Measurements from ENCODE around the gene TRPM3.
A peak's percentile ranks its signal among the peaks of the same experiment; 100 is the strongest.
"Not testable (repeated sequence)": the region's sequence is repeated elsewhere in the genome, so short reads cannot be mapped to it uniquely, and the experiment has no call there.

TRPM3 gene

DNA sequence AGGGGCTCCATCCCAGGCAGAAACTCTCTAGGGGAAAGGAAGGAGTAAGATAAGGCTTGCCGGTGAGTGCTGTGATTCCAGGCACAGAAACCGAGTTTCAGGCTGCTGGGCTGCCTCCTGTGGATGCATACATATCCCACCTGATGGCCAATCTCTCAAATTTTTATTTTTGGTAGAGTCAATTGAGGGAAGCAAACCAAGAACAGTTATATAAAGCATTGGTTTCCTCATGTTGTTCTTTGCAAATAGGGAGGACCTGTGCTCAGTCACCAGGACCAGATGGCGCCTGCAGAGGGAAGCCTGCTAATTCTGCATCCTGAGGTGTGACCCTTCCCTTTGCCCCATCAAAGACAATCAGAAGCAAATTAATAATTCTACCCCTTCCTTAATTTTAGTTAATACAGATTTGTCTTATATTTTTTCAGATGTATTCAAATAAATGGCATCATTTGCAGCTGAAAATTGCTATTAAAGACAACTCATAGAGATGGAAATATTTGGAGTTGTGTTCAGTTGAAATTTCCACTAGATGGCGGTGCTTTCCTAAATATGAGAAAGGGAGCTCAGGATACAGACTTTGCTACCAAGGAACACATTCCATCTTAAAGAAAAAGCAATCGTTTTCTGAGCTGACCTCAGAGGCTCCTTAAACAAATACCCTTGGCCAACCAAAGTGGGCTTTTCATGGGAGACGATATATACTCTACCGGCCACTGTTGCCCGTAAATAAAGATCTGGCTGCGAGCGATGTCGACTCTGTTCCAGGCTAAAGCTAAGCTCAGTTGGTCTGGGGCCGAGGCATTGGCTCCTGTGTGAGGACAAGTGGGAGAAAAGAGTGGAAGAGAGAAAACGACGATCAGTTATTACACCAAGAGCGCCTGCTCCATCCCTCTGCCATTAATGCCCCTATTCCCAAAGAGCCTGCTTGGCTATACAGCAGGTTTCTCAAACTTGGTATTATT lies 481.3 kb downstream of the TRPM3 start:
- DNase-seq, result no peak

- DNase-seq, result no peak
Observed at GRCh38 chr9:70635790-70636189, 485.6 kb downstream of the TRPM3 start.

- no peak for DNase-seq
Observed at GRCh38 chr9:70634696-70635095, 486.7 kb downstream of the TRPM3 start.

DNA sequence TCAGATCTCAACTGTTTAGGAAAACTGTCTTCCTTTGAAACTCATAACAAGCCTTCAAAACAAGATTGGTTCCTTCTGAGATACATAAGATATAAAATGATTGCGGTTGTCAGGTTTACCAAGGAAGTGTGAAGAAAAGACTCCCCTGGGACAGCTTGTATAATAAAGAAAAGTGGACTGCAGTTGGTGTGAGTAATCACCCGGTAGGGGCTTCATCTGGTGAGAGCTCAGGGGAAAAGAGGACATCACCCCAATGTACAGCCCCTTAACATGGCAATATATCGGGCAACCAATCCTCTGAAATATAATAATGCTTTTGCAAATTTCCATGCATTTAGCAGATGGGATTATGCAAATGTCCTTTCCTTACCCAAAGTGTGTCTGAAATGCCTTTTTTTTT lies 490.4 kb downstream of the TRPM3 start:
- no peak for DNase-seq

DNA sequence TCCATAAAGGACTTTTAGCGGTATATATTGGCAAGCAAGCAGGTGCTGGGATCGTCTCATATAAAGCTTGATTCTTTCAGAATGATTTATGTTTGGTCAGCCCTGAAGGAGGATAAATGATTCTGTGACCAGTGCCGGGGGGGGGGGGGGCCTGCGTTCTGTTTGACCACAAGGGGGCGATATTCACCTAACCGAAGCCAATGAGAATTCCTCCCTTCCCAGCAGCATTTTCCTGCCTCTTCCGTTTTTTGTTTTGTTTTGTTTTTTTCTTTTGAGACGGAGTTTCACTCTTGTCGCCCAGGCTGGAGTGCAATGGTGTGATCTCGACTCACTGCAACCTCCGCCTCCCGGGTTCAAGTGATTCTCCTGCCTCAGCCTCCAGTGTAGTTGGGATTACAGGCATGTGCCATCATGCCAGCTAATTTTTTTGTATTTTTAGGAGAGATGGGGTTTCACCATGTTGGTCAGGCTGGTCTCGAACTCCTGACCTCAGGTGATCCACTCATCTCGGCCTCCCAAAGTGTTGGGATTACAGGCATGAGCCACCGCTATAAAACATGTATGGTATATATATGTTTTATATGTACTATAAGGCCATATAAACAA lies 492.2 kb downstream of the TRPM3 start:
- DNase-seq, result not testable (repeated sequence)

GRCh38 chr9:70625078-70625477 lies 496.3 kb downstream of the TRPM3 start:
- DNase-seq, result no peak

GRCh38 chr9:70618784-70619183 lies 502.6 kb downstream of the TRPM3 start:
- DNase-seq, result no peak

GRCh38 chr9:70617033-70617828 lies 504.2 kb downstream of the TRPM3 start:
- DNase-seq, result no peak

DNA sequence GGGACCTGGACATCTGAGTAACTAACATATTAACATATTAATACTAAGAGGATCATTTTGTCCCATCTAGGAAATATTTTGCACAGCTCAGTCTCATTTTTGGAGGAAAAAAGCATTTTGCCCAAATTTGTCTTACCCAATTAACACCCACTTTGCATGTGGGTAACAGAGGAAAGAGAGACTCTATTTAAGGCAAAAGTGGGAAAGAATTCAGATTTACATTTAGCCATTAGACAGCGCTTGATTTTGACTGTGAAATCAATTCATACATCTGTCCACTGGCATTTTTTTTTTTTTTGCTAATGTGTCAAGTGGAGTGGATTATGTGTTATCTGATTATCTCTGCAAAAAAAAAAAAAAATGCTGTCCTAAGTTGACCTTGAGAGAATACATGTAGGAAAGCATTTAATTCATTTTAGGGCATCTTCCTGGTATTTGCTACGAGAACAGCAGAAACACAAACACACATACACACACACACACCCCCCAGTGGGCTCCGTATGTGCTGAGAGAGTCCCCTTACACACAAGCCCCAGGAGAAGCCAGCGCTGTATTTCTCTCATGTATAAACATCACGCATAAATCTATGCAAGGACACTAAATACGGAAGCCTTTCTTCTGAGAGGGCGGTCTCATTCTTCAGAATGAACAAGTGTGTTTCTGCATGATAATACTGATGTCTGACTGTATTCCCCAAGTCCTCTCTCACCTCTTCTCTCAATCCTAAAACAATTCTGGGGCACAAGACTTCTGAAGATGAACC lies 505.0 kb downstream of the TRPM3 start:
- DNase-seq, result no peak

- DNase-seq, result no peak
Observed at GRCh38 chr9:70615464-70616138, 505.8 kb downstream of the TRPM3 start.

DNA sequence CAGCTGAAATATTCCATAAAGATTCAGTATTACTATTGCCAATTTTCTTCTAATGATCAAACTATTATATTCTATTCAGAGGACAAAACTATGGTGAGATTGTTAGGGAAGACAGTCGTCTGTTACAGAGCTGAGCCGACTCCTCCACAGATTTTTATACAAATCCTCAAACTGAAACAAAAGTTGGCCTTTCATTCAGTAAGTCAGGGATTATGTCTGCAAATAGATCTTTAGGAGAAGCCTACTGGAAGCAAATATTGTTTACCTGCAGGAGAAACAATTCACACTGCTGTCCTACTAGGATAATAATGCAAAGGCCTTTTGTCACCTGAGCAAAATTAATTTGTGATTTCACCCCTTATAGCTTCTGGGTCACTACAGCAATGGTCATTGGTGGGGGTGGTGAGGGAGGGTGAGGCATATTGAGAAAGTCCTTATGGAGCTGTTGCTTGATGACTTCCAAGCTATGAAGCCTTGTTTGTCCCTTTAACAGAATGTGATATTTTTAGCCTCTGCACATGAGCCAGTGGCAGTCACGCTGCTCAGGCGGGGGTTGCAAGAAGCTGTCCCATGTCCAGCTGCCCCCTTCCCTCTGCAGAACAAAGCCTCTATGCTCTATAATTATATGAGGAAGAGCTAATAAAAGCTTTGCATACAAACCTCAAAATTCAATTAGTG lies 506.5 kb downstream of the TRPM3 start:
- DNase-seq, result no peak

GRCh38 chr9:70613024-70613768 lies 508.2 kb downstream of the TRPM3 start:
- DNase-seq, result no peak

DNA sequence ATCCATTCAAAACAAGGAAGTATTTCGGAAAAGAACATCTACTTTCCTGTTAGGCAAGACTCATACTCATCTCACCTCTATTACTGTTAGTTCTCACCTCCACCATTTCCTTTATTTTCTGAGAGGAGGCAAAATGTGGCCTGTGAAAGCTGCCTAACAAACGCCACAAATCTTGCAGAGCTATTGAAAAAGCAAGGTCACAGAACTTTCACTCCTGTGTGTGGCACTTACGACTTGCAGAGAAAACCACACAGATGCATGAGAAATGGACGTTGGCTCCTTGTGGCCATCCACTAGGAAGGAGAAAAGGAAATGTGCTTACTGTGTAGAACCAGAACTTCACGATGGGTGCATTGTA lies 511.2 kb downstream of the TRPM3 start:
- DNase-seq, result no peak

- no peak for DNase-seq
Observed at GRCh38 chr9:70609542-70610286, 511.7 kb downstream of the TRPM3 start.

DNA sequence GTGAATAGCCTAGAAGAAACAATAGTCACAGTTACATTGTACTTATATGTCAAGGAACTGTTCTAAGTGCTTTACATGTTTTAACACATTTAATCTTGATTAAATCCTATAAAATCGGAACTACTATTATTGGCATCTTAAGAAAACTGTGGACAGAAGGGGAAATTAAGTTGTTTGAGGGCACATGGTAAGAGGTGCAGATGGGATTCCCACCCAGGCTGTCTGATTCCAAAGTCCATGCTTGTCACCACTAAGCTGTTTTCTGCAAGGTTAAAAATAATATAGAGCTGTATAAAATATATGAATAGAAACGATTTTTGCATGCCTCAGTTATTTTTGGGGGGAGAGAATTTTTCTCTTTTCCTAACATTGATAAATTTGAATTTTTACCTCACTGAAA lies 512.4 kb downstream of the TRPM3 start:
- no peak for DNase-seq

GRCh38 chr9:70607926-70608325 lies 513.5 kb downstream of the TRPM3 start:
- no peak for DNase-seq

GRCh38 chr9:70607329-70607728 lies 514.1 kb downstream of the TRPM3 start:
- no peak for DNase-seq

DNA sequence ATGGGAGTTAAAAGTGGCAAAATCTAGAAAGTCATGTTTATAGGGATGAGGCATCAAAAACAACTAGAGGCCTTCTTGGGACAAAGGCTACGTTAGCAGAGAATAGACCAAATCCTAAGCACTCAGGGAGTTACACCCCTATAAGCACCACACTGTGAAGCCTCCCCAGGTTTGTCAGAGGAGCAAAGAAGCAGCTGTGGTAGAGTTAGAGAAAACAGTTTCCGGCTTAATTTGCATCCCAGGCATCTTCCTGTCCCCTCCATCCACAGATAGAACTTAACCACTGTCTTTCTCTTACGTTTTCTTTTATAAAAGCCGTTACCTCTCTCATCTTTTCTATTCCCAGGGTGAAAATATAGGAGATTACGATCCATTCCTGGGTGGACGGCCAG lies 518.4 kb downstream of the TRPM3 start:
- no peak for DNase-seq

GRCh38 chr9:70602321-70603019 lies 519.0 kb downstream of the TRPM3 start:
- DNase-seq, result peak; percentile 36

Measured in activated naive CD4-positive, alpha-beta T cell treated with Interleukin-2 at 50 U/mL for 16 hours (primary cell).